Activated gamma-delta T cell (primary cell): Measurements from ENCODE around the gene LRRC49.

Experiments
- DNase-seq: peaks from one replicate; lab custom pipeline; 2025; lab: John Stamatoyannopoulos, UW

LRRC49 gene

DNA sequence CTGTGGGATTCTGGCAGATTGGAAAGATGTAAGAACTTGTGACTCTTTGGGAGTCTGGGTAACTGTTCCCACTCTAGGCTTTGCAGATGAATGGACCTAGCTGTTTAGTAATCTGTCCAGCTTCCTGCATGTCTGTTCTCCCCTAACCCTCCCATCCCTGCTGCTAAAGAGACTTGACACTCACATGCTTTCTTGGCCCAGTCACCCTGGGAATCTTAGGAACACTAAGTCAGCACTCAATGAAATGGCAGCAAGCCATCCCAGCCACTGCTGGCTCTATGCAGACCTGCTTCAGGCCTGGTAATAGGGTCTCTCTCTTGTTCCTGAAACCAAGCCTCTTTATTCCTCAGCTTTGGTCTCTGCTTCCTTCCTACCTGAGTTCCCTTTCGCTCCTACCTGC is 158.9 kb downstream of the LRRC49 start:
- DNase-seq, result no peak

DNA sequence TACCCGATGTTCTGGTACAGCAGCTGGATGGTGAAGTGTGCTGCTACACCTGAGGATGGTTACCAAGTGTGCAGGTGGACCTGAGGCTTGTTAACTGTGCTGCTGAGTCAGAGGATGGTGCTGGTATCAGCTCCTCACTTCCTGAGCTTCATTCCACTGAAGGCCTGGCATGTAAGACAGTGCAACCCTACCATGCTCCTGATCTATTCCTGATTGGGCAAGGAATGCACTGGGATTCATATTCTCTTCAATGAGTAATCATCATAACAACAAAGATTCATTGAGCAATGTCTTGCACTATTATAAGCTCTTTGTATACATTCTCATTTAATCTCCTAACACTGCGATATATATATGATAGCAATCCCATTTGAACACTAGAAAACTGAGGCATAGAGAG is 159.7 kb downstream of the LRRC49 start:
- no peak for DNase-seq

- no peak for DNase-seq
These were observed 161.8 kb downstream of the LRRC49 start for GRCh38 chr15:71054286-71054952.

GRCh38 chr15:71055461-71055860 is 162.8 kb downstream of the LRRC49 start:
- DNase-seq, result no peak

DNA sequence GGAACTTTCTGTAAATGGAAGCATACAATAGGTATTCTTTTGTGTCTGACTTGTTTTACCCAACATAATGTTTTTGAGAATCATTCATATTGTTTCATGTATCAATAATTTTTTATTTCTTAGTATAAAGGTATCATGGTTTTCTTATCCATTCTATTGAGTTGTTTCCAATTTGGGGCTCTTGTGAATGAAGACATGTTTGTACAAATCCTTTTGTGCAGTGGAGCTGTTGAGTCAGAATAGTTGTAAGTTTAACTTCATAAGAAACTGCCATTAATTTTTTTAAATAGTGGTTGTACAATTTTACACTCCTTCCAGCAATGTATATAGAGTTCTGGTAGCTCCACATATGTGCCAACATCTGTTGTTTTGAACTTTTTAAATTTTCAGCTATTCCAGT is 163.5 kb downstream of the LRRC49 start:
- DNase-seq, result no peak

DNA sequence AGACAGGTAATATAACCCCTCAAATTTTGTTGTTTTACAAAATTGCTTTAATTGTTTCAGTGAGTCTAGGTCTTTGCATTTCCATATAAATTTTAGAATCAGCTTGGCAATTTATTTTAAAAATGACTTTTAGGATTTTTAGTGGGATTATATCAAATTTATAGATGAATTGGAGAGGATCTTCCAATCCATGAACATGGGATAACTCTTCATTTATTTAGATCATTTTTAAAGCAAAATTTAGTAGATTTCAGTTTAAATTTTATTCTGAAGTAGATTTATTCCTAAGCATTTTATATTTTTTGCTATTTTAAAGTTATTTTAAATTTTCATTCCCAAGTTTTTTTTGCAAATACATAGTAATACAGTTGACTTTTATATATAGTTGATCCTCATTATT is 164.5 kb downstream of the LRRC49 start:
- no peak for DNase-seq

DNA sequence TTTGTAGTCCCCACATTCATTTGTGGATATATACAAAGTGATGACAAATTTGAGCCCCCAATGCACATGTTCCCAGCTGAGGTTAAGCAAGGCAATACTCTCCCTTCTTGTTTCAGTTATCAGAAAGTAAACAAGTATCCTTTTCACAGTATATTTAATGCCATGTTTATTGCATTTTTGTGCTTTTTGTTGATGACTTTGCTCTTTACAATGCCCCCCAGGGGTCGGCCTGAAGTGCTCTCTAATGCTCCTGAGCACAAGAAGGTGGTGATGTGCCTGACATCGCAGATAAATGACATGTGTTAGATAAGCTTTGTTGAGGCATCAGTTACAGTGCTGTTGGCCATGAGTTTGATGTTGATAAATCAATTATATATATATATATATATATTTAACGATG is 165.0 kb downstream of the LRRC49 start:
- DNase-seq, result no peak

GRCh38 chr15:71060983-71061382 is 168.4 kb downstream of the LRRC49 start:
- DNase-seq, result no peak

DNA sequence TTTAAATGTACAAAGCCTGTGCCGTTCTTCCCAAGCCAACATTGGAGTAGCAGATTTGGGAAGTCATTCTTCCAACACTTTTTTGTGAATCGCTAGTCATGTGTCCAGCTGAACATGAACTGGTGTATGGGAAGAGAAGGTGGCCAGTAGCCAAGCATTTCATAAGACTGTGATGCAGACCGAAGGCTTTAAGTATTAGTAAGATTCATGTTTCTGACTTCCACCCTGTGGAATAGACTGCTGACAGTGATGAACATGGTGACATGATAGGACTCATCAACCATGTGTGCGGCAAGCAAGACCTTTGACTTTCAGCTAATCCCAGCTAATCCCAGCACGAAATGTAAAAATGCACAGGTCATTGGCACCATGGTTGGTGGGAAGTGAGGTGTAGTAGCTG is 174.4 kb downstream of the LRRC49 start:
- no peak for DNase-seq

DNA sequence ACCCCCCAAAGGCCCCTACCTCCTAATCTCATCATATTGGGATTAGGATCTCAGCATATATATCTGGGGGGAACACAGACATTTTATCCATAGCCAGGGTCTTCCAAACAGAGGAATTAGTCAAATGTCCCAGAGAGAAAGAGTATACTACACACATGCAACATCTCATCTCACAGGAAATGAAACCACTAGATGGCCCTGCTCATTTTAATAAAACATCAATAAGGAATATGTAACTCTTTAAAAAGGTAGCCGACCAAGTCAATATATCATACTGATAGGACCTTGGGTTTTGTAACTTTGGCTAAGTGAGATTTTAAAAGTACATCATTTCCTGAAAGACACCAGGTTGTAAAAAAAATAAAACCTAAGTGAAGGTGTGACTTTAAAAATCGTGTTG is 177.1 kb downstream of the LRRC49 start:
- no peak for DNase-seq

DNA sequence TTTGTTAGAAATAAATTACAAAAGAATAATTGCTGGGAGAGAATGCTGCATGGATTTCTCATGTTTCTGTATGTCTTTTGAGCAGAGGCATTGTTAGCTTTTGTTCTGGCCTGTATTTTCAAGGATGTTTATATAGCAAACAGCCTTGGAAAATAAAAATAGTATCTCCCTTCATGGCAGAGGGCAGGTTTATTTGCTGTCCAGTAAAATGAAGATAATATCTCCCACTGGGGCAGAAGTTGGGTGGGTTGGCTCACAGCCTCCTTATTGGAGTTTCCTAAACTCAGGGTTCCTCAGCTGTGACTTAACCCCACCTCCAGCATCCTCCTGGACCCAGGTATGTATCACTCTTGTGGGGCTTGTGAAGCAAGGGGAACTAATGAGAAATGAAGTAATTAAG is 178.9 kb downstream of the LRRC49 start:
- DNase-seq, result no peak

DNA sequence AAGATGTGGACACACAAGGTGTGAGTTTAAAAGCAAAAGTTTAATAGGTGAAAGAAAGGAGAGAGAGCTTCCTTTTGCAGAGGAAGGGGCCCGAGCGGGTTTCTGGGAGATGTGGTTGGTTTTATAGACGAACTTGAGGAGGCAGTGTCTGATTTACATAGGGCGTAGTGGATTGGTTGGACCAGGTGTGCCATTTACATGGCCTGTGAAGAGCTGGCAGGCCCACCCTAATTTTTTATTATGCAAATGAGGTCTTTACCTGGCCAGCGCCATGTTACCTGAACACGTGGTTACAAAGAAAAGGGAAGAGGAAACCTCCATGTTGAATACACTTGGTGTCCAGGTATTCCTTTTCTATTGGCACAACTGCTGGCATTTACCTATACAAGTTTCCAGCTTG is 179.8 kb downstream of the LRRC49 start:
- no peak for DNase-seq

- DNase-seq, result no peak
These were observed 186.0 kb downstream of the LRRC49 start for GRCh38 chr15:71078506-71079207.

DNA sequence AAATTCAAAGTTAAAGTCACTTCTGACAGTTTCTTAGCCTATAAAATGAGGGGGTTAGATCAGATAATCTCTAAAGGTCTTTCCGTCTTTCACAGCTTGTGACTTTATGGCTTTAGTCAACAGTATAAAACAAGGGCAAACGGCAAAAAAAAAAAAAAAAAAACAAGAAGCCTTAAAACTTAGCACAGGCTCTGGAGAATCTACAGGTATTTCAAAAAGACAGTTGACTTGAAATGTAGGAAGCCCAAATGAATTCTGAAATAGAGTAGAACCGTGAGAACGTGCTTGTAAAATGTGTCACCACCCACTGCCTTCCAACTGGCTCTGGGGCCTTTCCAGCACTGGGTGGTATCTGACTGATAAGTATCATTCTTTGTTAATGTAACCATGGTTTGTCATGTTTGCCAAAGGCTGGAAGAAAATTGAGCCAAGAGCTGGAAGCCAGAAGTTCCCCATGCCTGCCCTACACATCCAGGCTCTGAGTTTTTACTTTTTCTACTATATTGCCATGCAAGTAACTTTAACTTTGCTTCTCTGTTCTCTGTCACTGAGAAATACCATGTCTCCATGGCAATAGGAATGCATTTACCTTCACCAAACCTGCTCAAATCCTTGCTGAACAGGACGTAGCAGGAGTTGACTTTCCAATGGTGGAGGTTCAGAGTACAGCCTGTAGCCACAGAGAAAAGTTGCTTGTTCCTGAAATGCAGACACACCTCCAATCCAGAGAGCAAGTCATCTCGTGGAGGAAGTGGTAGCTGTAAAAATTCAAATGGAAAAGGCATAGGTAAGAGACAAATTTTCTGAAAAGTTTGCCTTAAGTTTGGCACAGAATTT is 186.8 kb downstream of the LRRC49 start:
- DNase-seq, result no peak

GRCh38 chr15:71080166-71080565 is 187.5 kb downstream of the LRRC49 start:
- DNase-seq, result no peak

DNA sequence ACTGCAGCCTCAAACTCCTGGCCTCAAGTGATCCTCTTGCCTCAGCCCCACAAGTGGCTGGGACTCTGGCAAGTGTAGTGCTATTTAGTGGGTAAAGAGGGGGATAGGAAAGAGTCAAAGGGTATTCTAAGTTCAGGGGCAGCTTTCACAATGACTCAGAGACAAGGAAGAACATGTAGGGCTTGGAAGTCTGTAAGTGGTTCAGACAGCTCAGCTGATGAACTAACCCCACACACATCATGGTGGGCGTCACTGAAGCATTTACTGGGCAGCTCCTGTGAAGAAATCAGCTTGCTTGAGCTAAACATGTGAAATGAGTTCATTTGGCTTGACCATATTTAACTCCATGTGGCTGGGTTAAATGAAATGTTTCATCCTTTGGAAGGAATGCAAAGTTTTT is 188.1 kb downstream of the LRRC49 start:
- DNase-seq, result no peak

DNA sequence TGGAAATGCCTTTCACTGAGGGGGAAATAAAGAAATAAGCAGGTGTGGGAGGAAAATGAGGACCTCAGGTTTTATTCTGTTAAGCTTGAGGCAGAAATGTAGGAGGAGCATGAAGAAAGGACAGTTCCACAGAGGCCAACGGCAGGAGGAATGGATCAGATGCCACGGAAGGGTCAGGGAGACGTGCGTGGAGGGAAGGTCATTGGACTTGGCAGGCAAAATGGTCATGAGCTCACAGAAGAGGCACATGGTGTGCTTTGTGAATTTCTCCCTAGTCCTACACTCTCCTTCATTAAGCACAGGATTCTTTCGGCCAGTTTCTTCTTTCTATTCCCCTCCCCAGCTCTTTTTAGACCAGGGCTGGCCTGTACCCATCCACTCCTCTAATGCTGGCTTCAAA is 190.2 kb downstream of the LRRC49 start:
- DNase-seq, result no peak

- no peak for DNase-seq
These were observed 190.7 kb downstream of the LRRC49 start for GRCh38 chr15:71083349-71083748.

DNA sequence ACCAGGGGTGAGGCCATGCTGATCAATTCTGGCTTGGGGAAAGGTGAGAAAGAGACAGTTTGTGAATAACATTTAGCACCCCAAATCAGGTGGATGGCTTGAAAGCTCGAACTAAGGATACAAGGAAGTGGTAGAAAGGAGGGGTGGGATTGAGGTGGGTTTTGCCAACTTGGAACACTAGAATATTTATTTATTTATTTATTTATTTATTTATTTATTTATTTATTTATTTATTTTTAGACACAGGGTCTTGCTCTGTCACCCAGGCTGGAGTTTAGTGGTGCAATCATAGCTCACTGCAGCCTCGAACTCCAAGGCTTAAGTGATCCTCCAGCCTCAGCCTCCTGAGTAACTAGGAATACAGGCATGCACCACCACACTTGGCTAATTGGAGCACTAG is 191.6 kb downstream of the LRRC49 start:
- DNase-seq, result no peak

- no peak for DNase-seq
These were observed 193.2 kb downstream of the LRRC49 start for GRCh38 chr15:71085809-71086208.

GRCh38 chr15:71088155-71088554 is 195.5 kb downstream of the LRRC49 start:
- no peak for DNase-seq

DNA sequence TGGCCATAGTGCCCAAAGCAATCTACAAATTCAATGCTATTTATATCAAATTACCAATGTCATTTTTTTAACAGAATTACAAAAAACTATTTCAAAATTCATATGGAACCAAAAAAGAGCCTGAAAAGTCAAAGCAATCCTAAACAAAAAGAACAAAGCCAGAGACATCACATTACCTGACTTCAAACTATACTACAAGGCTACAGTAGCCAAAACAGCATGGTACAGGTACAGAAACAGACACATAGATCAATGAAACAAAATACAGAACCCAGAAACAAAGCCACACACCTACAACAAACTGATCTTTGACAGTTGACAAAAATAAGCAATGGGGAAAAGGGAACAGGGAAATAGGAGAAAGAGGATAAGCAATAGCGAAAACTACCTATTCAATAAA is 196.1 kb downstream of the LRRC49 start:
- no peak for DNase-seq

- DNase-seq, result no peak
These were observed 197.2 kb downstream of the LRRC49 start for GRCh38 chr15:71089801-71090200.
